Measurements from ENCODE around the gene KRT32.

DNA sequence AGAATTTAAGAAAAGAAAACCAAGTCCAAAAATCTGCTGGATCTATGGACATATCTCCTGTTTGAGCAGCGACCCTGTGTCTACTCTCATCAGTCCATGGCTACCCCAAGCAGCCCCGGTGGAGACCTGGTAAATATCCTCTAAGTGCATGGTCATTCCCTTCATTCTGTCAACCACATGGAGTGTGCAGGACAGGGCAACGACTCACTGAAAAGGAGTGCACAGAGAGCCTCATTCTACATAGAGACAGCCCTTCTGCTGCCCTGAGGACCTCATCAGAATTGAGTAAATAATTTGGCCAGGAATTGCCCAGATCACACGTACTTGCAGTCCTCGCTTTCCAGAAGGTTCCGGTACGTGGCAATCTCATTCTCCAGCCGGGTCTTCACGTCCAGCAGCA, 29.4 kb downstream of the KRT32 start:
- no peak for TF ChIP-seq TCF12 (IDR thresholded peaks at IDR 0.05; ENCODE audit: low read depth)
- TF ChIP-seq EP300 (IDR thresholded peaks at IDR 0.05; ENCODE audit: borderline replicate concordance) = no peak
- TF ChIP-seq RAD21 (IDR thresholded peaks at IDR 0.05; ENCODE audit: low read depth) = no peak
- no peak for TF ChIP-seq REST (IDR thresholded peaks at IDR 0.05; ENCODE audit: low read depth)

Data from Ishikawa (cell line).